HG02571 (cell line): ENCODE results near the gene DAP3.
"Not testable (repeated sequence)": the region's sequence is repeated elsewhere in the genome, so short reads cannot be mapped to it uniquely, and the experiment has no call there.

Source experiments
- ATAC-seq: cut with Tn5 transposase; IDR thresholded peaks from one replicate; pipeline ENCODE4 v1.9.1; 2021; ENCODE audit warnings: mild to moderate bottlenecking, moderate library complexity; ENCODE audit not compliant: unreplicated experiment

The DAP3 gene

DNA sequence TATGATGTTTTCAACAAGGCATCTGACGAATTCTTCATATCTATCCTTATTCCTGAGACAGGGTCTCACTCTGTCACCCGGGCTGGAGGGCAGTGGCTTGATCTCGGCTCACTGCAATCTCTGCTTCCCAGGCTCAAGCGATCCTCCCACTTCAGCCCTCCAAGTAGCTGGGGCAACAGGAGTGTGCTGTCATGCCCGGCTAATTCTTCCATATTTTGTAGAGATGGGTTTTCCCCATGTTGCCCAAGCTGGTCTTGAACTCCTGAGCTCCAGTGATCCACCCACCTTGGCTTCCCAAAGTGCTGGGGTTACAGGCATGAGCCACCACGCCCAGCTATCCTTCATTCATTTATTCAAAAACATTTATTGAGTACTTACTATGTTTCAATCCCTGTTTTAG is 8.4 kb upstream of the DAP3 start:
- ATAC-seq = no peak

DNA sequence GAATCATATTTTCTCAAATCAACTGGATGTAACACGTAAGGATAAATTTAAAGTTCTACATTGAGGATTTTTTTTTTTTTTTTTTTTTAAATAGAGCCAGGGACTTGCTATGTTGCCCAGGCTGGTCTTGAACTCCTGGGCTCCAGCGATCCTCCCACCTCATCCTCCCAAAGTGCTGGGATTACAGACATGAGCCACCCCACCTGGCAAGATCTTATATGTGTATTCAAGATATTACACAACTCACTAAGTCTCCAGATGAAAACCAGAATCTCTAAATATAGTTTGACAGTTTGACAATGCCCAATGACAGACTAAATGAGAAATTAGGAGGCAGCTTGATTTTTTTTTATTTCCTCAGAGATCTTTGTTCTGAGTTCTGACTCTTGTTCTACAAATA is 7.1 kb upstream of the DAP3 start:
- no peak for ATAC-seq

DNA sequence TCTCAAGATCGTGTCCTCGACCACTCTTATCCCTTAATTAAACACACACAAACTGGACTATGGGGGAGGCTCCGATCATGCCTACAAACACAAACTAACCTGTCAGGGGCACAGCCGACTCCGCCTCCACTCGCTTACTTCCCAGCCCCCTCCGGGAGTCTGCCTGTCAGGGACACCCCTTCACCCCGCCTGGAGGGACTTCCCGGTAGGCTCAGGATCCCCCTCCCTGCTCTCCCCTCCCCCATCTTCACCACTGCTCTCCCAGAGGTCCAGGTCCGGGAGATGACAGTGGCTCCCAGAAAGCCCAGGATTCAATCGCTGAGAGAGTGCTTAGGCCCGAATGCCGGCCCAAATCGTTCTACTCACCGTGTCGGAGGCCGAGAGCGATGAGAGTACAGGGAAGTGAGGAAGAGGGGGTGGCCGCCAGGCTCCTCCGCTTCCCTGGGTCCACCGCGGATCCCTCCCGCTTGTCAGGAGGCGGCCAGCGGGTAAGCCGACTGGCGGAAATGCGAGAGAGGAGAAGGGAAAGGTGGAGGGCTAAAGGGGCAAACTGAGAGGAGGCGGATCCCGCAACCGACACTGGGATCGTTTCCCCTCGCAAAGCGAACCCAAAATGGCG is 1.1 kb upstream of the DAP3 start:
- ATAC-seq = peak; percentile 26

DNA sequence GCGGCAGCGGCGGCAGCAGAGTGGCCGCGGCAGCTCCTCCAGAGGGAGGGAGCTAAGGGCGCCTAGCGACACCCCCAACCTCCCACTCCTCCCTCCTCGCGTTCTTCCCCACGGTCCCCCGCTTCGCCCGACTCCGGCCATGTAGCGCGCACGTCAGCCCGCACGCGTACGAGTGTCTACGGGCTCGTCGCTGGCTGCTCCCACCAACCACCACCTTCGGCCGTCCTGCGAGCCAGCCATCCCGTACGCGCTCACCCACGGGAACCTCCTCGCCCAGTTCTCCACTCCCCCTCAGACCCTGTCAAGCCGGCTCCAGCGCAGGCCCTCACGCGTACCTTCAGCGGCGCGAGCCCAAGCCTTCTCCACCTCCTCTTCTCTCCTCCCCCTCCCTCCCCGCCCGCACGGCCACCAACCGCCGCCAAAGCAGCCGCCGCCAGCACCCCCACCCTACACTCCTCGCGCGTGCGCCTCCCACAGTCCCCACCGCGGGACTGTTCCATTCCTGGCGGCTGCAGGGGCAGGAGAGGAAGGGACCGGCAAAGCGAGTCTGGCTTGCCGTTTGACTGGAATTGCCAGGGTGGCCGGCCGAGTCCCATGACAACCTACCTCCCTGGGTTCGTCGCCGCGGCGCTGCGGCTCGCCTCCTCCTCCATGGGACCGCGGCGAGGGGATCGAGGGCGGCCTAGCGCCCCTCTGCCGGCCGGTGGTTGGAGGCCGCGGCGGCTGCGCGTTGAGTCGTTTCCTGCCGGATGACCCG is 389 bp upstream of the DAP3 start, which contains the start of gene YY1AP1:
YY1AP1 (minus strand) TSS at position 451 of the 757 bp plus-strand sequence. CDS start 8,338 bp downstream, outside the sequence.
- peak; percentile 77 for ATAC-seq

DNA sequence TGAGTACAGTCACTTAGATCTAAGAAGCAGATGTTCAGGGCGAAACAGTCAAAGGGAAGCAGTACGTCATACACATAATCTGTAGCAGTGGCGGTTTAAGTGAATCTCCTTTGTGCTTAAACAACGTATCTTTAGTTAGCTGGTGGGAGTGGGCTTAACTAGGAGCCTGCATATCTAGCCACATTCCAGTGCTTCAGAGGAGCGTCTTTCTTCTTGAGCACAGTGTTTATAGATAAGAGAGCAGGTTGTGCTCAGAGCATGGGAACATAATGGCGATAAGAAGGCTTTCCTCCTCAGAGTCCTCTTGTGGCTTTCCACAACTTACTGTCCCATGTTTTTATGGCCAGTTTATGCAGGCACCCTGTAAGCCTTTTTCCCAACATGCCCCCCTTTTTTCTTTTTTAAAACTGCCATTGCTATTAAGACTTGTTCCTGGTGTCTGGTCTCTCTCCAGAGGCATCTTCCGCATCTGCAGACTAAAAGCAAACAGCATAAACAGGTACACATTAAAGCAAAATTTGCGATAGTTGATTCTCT is 3.2 kb downstream of the DAP3 start:
- no peak for ATAC-seq

DNA sequence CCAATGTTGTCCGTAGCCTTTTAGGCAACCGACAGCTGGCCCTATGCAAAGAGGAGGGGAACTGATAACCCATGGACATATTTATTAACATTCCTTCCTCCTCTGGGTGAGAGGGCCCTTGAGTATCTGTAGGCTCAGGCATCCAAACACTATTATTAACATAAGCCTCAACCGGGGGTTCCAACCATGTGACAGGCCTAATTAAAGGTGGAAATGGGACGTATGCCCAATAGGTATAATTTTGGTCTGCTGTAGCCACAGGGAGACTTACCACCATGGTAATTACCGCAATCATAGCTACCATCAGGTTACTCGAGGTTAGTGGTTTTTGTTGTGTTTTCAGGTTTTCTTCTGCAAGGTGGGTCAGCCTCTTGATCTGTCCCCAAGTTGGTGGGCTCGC is 5.3 kb downstream of the DAP3 start:
- no peak for ATAC-seq

DNA sequence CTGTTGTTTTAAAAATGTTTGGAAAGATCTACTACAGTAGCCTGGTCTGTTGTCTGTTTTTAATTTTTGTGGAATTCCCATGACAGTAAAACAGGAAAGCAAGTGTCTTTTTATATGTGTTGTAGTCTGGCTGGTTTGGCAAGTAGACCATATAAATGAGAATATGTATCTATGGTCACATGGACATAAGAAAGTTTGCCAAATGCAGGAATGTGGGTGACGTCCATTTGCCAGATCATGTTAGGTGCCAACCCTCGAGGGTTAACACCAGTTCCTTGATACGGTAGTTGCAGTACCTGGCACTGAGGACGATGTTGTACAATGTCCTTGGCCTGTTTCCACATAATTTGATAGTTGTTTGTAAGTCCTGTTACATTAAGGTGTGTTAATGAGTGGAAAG is 6.2 kb downstream of the DAP3 start:
- no peak for ATAC-seq

DNA sequence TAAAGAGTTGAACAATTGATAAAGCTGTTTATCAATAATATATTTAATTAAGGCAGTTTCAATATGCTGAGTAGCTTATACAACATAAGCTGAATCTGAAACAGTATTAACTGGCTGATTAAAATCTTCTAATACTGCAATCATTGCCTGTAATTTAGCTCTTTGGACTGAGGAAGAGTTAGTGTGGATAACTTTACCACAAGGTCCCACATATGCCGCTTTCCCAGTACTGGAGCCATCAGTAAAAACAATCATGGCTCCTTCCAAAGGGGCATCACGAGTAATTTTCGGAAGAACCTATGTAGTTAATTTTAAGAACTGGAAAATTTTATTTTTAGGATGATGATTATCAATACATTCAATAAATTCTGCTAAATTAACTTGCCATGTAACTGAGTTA is 6.7 kb downstream of the DAP3 start:
- no peak for ATAC-seq

DNA sequence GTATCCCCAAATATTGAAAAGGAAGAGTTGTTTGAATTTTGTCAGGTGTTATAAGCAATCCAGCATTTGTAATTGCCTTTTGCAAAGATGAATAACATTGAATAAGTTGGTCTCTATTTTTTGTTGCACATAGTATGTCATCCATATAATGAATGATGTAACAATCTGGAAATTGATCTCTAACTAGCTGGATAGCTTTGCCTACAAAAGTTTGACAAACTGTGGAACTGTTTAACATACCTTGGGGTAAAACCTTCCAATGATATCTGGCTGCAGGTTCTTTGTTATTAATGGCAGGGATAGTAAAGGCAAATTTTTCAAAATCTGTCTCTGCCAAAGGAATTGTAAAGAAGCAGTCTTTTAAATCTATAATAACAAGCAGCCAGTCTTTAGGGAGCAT is 7.6 kb downstream of the DAP3 start:
- no peak for ATAC-seq

DNA sequence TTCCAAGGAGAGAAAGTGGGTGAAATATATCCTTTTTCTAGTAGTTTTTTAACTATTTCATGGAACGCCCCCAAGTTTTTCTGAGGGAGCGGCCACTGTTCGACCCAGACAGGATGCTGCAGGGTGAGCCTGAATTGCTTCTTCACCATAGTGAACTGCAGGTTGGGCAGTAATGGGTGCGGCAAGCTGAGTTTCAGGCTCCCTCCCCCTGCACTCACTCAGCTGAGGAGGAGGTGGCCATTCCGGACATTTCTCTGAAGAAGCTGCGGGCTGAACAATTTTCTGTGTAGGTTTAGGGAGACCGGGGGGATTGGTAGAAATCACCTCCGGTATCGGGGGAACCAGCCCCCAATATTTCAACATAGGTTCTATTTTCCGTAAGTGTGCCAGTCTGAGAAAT is 8.2 kb downstream of the DAP3 start:
- ATAC-seq = no peak

DNA sequence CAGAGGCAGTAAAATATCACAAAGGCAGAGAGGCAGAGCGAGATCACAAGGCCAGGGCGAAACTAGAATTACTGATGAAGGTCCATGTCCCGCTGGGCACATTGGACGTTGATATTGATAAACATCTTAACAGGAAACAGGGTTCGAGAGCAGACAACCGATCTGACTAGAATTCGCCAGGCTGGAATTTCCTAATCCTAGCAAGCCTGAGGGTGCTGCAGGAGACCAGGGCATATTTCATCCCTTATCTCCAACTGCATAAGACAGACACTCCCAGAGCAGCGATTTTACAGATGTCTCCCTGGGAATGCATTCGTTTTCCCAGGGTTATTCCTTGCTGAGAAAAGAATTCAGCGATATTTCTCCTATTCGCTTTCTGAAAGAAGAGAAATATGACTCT is 8.7 kb downstream of the DAP3 start:
- ATAC-seq = not testable (repeated sequence)

DNA sequence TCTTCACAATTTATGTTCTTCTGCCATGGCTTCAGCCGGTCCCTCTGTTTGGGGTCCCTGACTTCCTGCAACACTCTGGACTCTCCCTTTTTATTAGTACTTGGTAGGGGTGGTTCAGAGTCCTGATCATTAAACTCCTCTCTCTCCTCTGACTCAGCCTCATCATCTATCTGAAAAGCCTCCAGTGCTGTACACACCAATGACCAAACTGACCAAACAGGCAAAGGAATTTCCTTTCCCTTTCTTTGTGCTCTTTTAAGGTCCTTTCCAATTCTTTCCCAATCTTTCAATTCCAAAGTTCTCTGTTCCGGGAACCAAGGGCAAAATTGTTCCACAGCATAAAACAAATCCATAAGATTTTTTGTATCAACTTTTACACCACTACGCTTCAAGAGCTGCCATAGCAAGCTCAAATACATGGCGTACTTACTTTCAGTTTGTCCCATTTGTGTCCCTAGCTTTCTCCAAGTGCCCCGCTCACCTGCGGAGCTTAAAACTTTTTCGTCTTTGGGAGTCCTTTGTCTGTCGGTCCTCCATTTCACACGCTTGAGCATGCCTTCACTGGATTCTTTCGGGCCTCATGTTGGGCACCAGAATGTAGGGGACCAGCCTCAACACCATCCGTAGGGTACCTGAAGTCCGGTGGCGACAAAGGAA is 9.6 kb downstream of the DAP3 start:
- ATAC-seq = no peak

DNA sequence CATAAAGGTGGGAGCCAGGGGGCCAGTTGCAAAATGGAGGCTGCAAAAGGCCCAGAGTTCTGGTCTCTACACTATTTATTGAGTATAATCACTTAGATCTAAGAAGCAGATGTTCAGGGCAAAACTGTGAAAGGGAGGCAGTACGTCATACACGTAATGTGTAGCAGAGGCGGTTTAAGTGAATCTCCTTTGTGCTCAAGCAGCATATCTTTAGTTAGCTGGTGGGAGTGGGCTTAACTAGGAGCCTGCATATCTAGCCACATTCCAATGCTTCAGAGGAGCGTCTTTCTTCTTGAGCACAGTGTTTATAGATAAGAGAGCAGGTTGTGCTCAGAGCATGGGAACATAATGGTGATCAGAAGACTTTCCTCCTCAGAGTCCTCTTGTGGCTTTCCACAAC is 10.2 kb downstream of the DAP3 start:
- not testable (repeated sequence) for ATAC-seq

DNA sequence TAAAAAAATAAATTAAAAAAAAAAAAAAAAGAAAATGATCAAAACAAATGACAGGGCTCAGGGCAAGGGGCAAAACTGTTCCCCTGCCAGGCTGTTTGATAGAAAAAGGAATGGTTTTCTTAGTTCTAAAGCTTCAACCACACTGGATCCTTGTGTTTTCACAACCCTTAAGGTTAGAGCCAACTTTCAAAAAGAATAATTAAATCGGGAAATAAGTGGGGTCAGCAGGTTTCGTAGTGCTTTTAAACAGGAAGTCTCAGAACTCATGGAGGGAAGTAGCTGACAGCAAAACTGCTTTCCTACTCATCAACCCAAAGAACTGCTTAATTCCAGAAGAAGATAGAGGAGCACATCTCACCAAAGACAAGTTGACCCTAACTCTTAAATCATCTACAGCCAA is 12.8 kb downstream of the DAP3 start:
- ATAC-seq = not testable (repeated sequence)

DNA sequence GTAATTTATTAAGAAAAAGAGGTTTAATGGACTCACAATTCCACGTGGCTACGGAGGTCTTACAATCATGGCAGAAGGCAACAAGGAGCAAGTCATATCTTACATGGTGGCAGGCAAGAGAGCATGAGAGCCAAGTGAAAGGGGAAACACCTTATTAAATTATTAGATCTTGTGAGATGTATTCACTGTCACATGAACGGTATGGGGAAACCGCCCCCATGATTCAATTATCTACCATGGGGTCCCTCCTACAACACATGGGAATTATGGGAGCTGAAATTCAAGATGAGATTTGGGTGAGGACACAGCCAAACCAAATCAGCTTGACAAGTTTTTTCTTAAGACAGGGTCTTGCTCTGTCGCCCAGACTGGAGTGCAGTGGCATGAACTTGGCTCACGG is 14.3 kb downstream of the DAP3 start:
- ATAC-seq = no peak

DNA sequence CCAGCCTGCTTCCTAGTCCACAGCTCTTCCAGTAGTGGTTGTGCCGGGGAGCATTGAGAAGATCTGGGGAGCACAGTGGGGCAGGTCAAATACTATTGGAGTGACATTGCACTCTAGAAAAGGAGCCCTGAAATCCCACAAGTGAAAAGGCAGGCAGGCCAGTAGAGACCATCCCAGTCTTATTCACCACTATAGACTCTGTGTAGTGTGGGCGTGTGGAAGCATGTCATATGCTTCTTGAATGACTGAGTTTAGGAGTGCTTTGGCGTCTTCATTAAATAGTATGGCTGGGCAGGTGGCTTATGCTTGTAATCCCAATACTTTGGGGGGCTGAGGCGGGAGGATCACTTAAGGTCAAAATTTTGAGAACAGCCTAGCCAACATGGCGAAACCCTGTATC is 15.5 kb downstream of the DAP3 start:
- ATAC-seq = not testable (repeated sequence)

DNA sequence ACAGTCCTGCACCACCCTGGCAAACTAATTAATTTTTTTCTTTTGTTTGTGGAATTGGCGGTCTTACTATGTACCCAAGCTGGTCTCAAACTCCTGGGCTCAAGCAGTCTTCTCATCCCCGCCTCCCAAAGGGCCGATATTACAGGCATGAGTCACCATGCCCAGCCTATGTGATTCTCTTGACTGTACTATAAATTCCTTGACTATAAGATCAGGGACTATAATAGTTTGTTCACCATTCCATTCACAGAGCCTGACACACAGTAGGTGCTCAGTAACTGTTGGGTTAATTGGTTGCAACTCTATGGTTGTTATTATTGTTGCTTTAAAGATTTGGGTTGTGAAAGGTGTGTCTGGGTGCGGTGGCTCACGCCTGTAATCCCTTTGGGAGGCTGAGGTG is 17.2 kb downstream of the DAP3 start:
- ATAC-seq = no peak

DNA sequence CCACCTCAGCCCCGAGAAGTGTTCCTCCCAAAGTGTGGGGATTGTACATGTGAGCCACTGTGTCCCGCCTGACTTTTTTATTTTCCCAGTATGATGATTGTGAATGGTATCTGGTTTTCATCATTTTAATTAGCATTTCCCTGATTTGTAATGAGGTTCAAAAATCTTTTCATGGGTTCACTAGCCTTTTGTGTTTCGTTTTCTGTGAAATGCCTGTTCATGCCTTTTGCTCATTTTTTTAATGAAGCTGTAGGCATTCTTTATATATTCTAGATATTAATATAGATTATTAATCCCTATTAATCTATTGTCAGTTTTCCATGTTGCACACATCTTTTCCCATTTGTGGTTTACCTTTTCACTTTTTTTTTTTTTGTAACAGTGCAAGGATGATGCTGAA is 20.5 kb downstream of the DAP3 start:
- no peak for ATAC-seq

DNA sequence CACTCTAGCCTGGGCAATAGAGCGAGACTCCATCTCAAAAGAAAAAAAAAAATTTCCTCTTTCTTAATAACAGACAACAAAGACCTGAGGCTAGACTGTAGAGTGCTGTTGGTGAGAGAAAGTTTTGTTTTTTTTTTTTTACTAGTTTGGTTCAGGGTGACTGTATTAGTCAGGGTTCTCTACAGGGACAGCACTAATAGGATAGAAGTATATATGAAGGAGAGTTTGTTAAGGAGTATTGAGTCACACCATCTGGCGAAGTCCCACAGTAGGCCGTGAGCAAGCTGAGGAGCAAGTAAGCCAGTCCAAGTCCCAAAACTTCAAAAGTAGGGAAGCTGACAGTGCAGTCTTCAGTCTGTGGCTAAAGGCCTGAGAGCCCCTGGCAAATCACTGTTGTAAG is 22.6 kb downstream of the DAP3 start:
- not testable (repeated sequence) for ATAC-seq

DNA sequence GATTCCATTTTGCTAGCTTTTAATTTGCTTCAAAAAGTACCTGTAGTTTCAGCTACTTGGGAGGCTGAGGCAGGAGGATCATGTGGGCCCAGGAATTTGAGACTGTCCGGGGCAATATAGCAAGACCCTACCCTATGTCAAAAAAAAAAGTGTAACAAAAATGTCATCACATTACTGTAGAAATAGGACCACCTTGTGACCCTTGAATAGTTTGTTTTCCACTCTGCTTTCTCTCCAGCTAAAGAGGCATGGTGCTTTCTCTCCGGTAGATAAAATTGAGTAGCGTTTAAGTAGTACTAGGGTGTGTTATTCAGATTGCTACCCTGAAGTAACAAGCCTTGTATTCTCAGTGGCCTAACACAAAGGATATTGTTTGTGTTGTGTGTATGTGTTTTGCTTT is 23.7 kb downstream of the DAP3 start:
- not testable (repeated sequence) for ATAC-seq

DNA sequence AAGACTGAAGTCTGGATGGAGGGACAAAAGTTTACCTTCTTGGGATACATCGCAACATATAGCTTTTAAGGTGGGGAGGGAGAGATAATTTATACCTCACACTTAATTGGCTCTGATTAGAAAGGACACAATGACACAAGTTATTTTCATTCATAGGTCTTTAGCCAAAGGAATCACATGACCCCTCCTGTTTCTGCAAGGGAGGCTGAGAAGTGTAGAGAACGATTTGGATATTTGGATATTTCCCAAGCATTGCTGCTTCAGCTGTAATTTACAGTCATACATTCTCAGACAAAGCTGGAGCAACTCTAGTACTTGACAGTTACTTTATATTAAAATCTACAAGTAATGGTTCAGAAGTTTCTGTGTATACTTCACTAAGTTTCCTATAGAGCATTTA is 24.2 kb downstream of the DAP3 start:
- no peak for ATAC-seq

DNA sequence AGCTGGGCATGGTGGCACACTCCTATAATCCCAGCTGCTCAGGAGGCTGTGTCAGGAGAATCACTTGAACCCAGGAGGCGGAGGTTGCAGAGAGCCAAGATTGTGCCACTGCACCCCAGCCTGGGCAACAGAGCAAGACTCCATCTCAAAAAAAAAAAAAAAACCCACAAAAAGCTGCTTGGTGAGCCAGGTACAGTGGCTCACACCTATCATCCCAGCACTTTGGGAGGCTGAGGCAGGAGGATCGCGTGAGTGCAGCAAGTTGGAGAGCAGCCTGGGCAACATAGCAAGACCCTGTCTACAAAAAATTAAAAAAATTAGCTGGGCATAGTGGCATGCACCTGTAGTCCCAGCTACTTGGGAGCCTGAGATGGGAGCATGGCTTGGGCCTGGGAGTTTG is 26.2 kb downstream of the DAP3 start:
- not testable (repeated sequence) for ATAC-seq
